Measurements from ENCODE around the gene TM4SF5. TPM values are rescaled to one million over a fixed set of nuclear protein-coding genes. Genes with fewer than 3 reads are reported as not detected.

TM4SF5 gene
- total RNA-seq, 1 experiment from 2014 or later: not detected

GRCh38 chr17:4735876-4736651 is 35.6 kb upstream of the TM4SF5 start:
- no TSS peak for BruUV-seq (replicated peaks)
- Histone ChIP-seq H3K27ac (ENCODE audit: low read depth, low read length) (no peak overlapping the region), H3K9me2 (ENCODE audit: insufficient read depth) (no peaks in the 10 kb centered on the region), H3K9me3 (ENCODE audit: control insufficient read depth in 1 of 2, insufficient read depth in 1 of 2, low read depth in 1 of 2, low read length in 2 of 2) (no peaks in the 10 kb centered on the region), H3K79me2 (ENCODE audit: insufficient read depth, low read length) (no peaks in the 10 kb centered on the region; the same call in 1 of the 2 replicates), H3K27me3 (ENCODE audit: insufficient read depth, low read length) (no peaks in the 10 kb centered on the region), H3K36me3 (ENCODE audit: control insufficient read depth in 1 of 2, insufficient read depth in 2 of 2, low read length in 2 of 2) (0 out of 4 replicates have a peak, but pooled peaks cover 0 to 2% of the 10 kb centered on the region in 2 experiments), H3K9ac (ENCODE audit: low read length) (no peak overlapping the region), H2AFZ (ENCODE audit: low read depth, low read length, poor library complexity, severe bottlenecking) (no peak overlapping the region), H3K4me2 (ENCODE audit: low read length) (no peak overlapping the region), H3K4me3 (replicated peaks in 1 of 2; ENCODE audit: low read depth in 1 of 2, low read length in 2 of 2) (no peak overlapping the region), H3K4me1 (ENCODE audit: control insufficient read depth in 1 of 2, insufficient read depth in 2 of 2, low read length in 2 of 2) (peaks cover 11 to 32% of the 10 kb centered on the region in 2 experiments), H4K20me1 (ENCODE audit: insufficient read depth) (no peaks in the 10 kb centered on the region)
- intact Hi-C loops (cut with micrococcal nuclease): no loop called here
- DNase-seq (ENCODE audit: low read depth, low spot score): no peak
- no peak for ATAC-seq
- CTCF ChIA-PET: interaction anchor here (2.3 kb wide), 1 partner anchor 54 kb away, joined by 6 read pairs; the partner anchor contains the start of gene GLTPD2
- POLR2A ChIA-PET: no interaction called here
- RAD21 ChIA-PET (ENCODE audit: low non-redundant PET in 1 of 2, low total read pairs in 2 of 2, uncharacterized antibody in 2 of 2, unreplicated experiment in 2 of 2): no interaction called here
- no peak for TF ChIP-seq CEBPB (IDR thresholded peaks at IDR 0.05; ENCODE audit: low read depth)
- TF ChIP-seq ZNF274 (IDR thresholded peaks at IDR 0.05; ENCODE audit: low read depth, low read length): no peak
- no peak for TF ChIP-seq TCF7L2 (IDR thresholded peaks at IDR 0.05; ENCODE audit: borderline replicate concordance, extremely low read depth, insufficient read depth, insufficient read length)
- TF ChIP-seq, protein P1, sequence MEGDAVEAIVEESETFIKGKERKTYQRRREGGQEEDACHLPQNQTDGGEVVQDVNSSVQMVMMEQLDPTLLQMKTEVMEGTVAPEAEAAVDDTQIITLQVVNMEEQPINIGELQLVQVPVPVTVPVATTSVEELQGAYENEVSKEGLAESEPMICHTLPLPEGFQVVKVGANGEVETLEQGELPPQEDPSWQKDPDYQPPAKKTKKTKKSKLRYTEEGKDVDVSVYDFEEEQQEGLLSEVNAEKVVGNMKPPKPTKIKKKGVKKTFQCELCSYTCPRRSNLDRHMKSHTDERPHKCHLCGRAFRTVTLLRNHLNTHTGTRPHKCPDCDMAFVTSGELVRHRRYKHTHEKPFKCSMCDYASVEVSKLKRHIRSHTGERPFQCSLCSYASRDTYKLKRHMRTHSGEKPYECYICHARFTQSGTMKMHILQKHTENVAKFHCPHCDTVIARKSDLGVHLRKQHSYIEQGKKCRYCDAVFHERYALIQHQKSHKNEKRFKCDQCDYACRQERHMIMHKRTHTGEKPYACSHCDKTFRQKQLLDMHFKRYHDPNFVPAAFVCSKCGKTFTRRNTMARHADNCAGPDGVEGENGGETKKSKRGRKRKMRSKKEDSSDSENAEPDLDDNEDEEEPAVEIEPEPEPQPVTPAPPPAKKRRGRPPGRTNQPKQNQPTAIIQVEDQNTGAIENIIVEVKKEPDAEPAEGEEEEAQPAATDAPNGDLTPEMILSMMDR (IDR thresholded peaks at IDR 0.05 in 2 of 3, conservative IDR thresholded peaks at IDR 0.05 in 1 of 3; ENCODE audit: borderline replicate concordance in 1 of 3, insufficient read depth in 1 of 3, low read depth in 2 of 3, low read length in 2 of 3): no peak
- TF ChIP-seq ELF1 (IDR thresholded peaks at IDR 0.05; ENCODE audit: borderline replicate concordance, low read depth): no peak
- no peak for TF ChIP-seq SRF (IDR thresholded peaks at IDR 0.05; ENCODE audit: low read depth)
- TF ChIP-seq POLR2A (IDR thresholded peaks at IDR 0.05; ENCODE audit: borderline replicate concordance, extremely low read depth, insufficient read depth, insufficient read length): no peak
- TF ChIP-seq POLR2AphosphoS5 (IDR thresholded peaks at IDR 0.05; ENCODE audit: low read depth, low read length): no peak
- TF ChIP-seq ATF3 (IDR thresholded peaks at IDR 0.05): no peak
- TF ChIP-seq, protein P2, sequence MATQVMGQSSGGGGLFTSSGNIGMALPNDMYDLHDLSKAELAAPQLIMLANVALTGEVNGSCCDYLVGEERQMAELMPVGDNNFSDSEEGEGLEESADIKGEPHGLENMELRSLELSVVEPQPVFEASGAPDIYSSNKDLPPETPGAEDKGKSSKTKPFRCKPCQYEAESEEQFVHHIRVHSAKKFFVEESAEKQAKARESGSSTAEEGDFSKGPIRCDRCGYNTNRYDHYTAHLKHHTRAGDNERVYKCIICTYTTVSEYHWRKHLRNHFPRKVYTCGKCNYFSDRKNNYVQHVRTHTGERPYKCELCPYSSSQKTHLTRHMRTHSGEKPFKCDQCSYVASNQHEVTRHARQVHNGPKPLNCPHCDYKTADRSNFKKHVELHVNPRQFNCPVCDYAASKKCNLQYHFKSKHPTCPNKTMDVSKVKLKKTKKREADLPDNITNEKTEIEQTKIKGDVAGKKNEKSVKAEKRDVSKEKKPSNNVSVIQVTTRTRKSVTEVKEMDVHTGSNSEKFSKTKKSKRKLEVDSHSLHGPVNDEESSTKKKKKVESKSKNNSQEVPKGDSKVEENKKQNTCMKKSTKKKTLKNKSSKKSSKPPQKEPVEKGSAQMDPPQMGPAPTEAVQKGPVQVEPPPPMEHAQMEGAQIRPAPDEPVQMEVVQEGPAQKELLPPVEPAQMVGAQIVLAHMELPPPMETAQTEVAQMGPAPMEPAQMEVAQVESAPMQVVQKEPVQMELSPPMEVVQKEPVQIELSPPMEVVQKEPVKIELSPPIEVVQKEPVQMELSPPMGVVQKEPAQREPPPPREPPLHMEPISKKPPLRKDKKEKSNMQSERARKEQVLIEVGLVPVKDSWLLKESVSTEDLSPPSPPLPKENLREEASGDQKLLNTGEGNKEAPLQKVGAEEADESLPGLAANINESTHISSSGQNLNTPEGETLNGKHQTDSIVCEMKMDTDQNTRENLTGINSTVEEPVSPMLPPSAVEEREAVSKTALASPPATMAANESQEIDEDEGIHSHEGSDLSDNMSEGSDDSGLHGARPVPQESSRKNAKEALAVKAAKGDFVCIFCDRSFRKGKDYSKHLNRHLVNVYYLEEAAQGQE (IDR thresholded peaks at IDR 0.05; ENCODE audit: low read depth): no peak
- TF ChIP-seq JUND (IDR thresholded peaks at IDR 0.05): no peak
- no peak for TF ChIP-seq EZH2phosphoT487 (IDR thresholded peaks at IDR 0.05; ENCODE audit: borderline replicate concordance)
- TF ChIP-seq ZFX (IDR thresholded peaks at IDR 0.05): no peak
- no peak for TF ChIP-seq SP1 (IDR thresholded peaks at IDR 0.05; ENCODE audit: low read depth)
- TF ChIP-seq, protein P3, sequence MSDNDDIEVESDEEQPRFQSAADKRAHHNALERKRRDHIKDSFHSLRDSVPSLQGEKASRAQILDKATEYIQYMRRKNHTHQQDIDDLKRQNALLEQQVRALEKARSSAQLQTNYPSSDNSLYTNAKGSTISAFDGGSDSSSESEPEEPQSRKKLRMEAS (IDR thresholded peaks at IDR 0.05): no peak
- TF ChIP-seq EZH2 (IDR thresholded peaks at IDR 0.05): no peak
